Measurements from ENCODE around the gene SEMA6C.
A peak's percentile ranks its signal among the peaks of the same experiment; 100 is the strongest.

The SEMA6C gene

GRCh38 chr1:151175863-151176262 lies 29.4 kb upstream of the SEMA6C start, which contains the start of gene TMOD4:
TMOD4 (minus strand) TSS chr1:151175981; CDS start chr1:151174875, 1,106 bp downstream.
- no peaks in the 10 kb centered on the region for H3K79me2 ChIP-seq (ENCODE audit: insufficient read depth, low read length)
- no peak within 1 kb of the TSS for H3K9ac ChIP-seq (ENCODE audit: low read length)
- no peak within 1 kb of the TSS for H3K4me3 ChIP-seq (ENCODE audit: insufficient read depth, low read length, poor library complexity, severe bottlenecking)
- H3K27me3 ChIP-seq (ENCODE audit: low read length) = no peaks in the 10 kb centered on the region
- peaks cover 3% of the 10 kb centered on the region; the same call in 1 of the 2 replicates for H3K36me3 ChIP-seq (ENCODE audit: low read length)
- TF ChIP-seq CTCF (IDR thresholded peaks at IDR 0.05; ENCODE audit: insufficient read depth, low read length, poor library complexity, severe bottlenecking) (peak; percentile 15), EZH2phosphoT487 (conservative IDR thresholded peaks at IDR 0.05; ENCODE audit: low read length) (no peak)
- no peaks in the 10 kb centered on the region for H3K9me2 ChIP-seq (replicated peaks; ENCODE audit: insufficient read depth, low read length)
- H3K27ac ChIP-seq (ENCODE audit: low read depth, low read length) = no peak within 1 kb of the TSS
- H3K4me2 ChIP-seq (ENCODE audit: low read depth, low read length, poor library complexity, severe bottlenecking) = no peak within 1 kb of the TSS
- H2AFZ ChIP-seq (ENCODE audit: low read depth, low read length, severe bottlenecking) = no peak within 1 kb of the TSS
- H3K9me3 ChIP-seq (ENCODE audit: insufficient read depth, low read length) = no peaks in the 10 kb centered on the region
- H3F3A ChIP-seq (ENCODE audit: insufficient read depth) = no peaks in the 10 kb centered on the region
- no peaks in the 10 kb centered on the region for H4K20me1 ChIP-seq (ENCODE audit: low read depth, low read length)

GRCh38 chr1:151175041-151175741 lies 28.8 kb upstream of the SEMA6C start:
- no peaks in the 10 kb centered on the region for H4K20me1 ChIP-seq (ENCODE audit: low read depth, low read length)
- H3K9me3 ChIP-seq (ENCODE audit: insufficient read depth, low read length) = no peaks in the 10 kb centered on the region
- no peak overlapping the region for H3K9ac ChIP-seq (ENCODE audit: low read length)
- no peaks in the 10 kb centered on the region for H3F3A ChIP-seq (ENCODE audit: insufficient read depth)
- no peak overlapping the region for H2AFZ ChIP-seq (ENCODE audit: low read depth, low read length, severe bottlenecking)
- no peak for TF ChIP-seq EZH2phosphoT487 (conservative IDR thresholded peaks at IDR 0.05; ENCODE audit: low read length)
- no peak for TF ChIP-seq CTCF (IDR thresholded peaks at IDR 0.05; ENCODE audit: insufficient read depth, low read length, poor library complexity, severe bottlenecking)
- H3K27me3 ChIP-seq (ENCODE audit: low read length) = no peaks in the 10 kb centered on the region
- no peak overlapping the region for H3K4me2 ChIP-seq (ENCODE audit: low read depth, low read length, poor library complexity, severe bottlenecking)
- H3K79me2 ChIP-seq (ENCODE audit: insufficient read depth, low read length) = no peaks in the 10 kb centered on the region
- H3K36me3 ChIP-seq (ENCODE audit: low read length) = peaks cover 3% of the 10 kb centered on the region; the same call in 1 of the 2 replicates
- no peak overlapping the region for H3K27ac ChIP-seq (ENCODE audit: low read depth, low read length)
- H3K9me2 ChIP-seq (replicated peaks; ENCODE audit: insufficient read depth, low read length) = no peaks in the 10 kb centered on the region
- H3K4me3 ChIP-seq (ENCODE audit: insufficient read depth, low read length, poor library complexity, severe bottlenecking) = no peak overlapping the region

- TF ChIP-seq CTCF (IDR thresholded peaks at IDR 0.05; ENCODE audit: insufficient read depth, low read length, poor library complexity, severe bottlenecking) (no peak), EZH2phosphoT487 (conservative IDR thresholded peaks at IDR 0.05; ENCODE audit: low read length) (no peak)
- no peak overlapping the region for H3K4me3 ChIP-seq (ENCODE audit: insufficient read depth, low read length, poor library complexity, severe bottlenecking)
- H3K79me2 ChIP-seq (ENCODE audit: insufficient read depth, low read length) = peaks cover 13% of the 10 kb centered on the region
- H3K4me2 ChIP-seq (ENCODE audit: low read depth, low read length, poor library complexity, severe bottlenecking) = no peak overlapping the region
- H3F3A ChIP-seq (ENCODE audit: insufficient read depth) = no peaks in the 10 kb centered on the region
- no peaks in the 10 kb centered on the region for H3K9me3 ChIP-seq (ENCODE audit: insufficient read depth, low read length)
- H3K9ac ChIP-seq (ENCODE audit: low read length) = no peak overlapping the region
- H3K36me3 ChIP-seq (ENCODE audit: low read length) = peaks cover 2% of the 10 kb centered on the region; the same call in 1 of the 2 replicates
- no peak overlapping the region for H3K27ac ChIP-seq (ENCODE audit: low read depth, low read length)
- H2AFZ ChIP-seq (ENCODE audit: low read depth, low read length, severe bottlenecking) = no peak overlapping the region
- no peaks in the 10 kb centered on the region for H3K9me2 ChIP-seq (replicated peaks; ENCODE audit: insufficient read depth, low read length)
- no peaks in the 10 kb centered on the region for H3K27me3 ChIP-seq (ENCODE audit: low read length)
- no peaks in the 10 kb centered on the region for H4K20me1 ChIP-seq (ENCODE audit: low read depth, low read length)
Measured at GRCh38 chr1:151171190-151171589, 24.8 kb upstream of the SEMA6C start.

Measured in SU-DHL-6 (cell line).